Stomach (tissue), 4 donors: ENCODE measurements around the gene DEDD.

ENCODE experiments used
- EP300 ChIP-seq: sonication (generic); formaldehyde crosslinking; IDR thresholded peaks from one replicate; pipeline ENCODE4 v1.6.1; 2017; ENCODE audit warnings: antibody characterized with exemption
- POLR2A ChIP-seq, 4 donors: fragments of 450-650 bp; IDR thresholded peaks; one replicate each; pipeline ENCODE4 v1.6.1; 2016; ENCODE audit warnings: antibody characterized with exemption in 4 of 4, control low read depth in 2 of 4, mild to moderate bottlenecking in 1 of 4, moderate library complexity in 1 of 4
- POLR2AphosphoS5 ChIP-seq, 3 donors: sonication (generic); formaldehyde crosslinking; IDR thresholded peaks; one replicate each; pipeline ENCODE4 v1.6.1; 2016; ENCODE audit warnings: antibody characterized with exemption in 3 of 3
- TF ChIP-seq, protein P1 (sequence below), 7 experiments: fragments of 450-650 bp in 4 of 7; fragments of 200-600 bp in 3 of 7; sonication (generic) in 3 of 7; IDR thresholded peaks; one replicate each; pipeline ENCODE4 v1.5.1; 2016 to 2019; ENCODE audit warnings: antibody characterized with exemption in 7 of 7, control low read depth in 2 of 7, mild to moderate bottlenecking in 1 of 7

DNA sequence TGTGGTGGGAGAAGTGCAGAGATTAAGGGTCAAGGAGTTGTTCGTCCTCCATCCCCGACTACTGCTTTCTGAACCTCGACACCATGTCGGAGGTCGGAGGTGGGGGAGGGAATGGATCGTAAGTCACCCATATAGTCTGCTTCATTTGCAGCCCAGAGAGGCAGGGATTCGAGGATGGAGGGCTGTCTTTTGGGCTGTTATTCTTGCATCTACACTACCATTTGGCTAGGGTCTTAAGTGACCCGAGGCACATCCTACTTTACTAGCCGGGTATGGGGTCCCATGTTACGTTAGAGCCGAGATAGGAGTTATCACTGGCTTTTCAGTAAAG, 27.4 kb upstream of the DEDD start:
- TF ChIP-seq, protein P1, sequence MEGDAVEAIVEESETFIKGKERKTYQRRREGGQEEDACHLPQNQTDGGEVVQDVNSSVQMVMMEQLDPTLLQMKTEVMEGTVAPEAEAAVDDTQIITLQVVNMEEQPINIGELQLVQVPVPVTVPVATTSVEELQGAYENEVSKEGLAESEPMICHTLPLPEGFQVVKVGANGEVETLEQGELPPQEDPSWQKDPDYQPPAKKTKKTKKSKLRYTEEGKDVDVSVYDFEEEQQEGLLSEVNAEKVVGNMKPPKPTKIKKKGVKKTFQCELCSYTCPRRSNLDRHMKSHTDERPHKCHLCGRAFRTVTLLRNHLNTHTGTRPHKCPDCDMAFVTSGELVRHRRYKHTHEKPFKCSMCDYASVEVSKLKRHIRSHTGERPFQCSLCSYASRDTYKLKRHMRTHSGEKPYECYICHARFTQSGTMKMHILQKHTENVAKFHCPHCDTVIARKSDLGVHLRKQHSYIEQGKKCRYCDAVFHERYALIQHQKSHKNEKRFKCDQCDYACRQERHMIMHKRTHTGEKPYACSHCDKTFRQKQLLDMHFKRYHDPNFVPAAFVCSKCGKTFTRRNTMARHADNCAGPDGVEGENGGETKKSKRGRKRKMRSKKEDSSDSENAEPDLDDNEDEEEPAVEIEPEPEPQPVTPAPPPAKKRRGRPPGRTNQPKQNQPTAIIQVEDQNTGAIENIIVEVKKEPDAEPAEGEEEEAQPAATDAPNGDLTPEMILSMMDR (IDR thresholded peaks at IDR 0.05) = no peak
- TF ChIP-seq POLR2A (IDR thresholded peaks at IDR 0.05) (no peak), POLR2AphosphoS5 (IDR thresholded peaks at IDR 0.05) (no peak), EP300 (no peak)
